ENCODE measurements around the gene GDF2.

- TF ChIP-seq CTCF (IDR thresholded peaks at IDR 0.05; ENCODE audit: low read length) (no peak), EZH2 (IDR thresholded peaks at IDR 0.05; ENCODE audit: borderline replicate concordance, low read length) (no peak)
These were observed 24.3 kb upstream of the GDF2 start for GRCh38 chr10:47297866-47298540.
